Duodenal mucosa (tissue), 2 donors: ENCODE results near the gene RGS4.

Experiments used
- H3K27ac ChIP-seq: one replicate; pipeline ENCODE4 v1.7.0; 2013; ENCODE audit warnings: low read depth, low read length
- H3K27me3 ChIP-seq, 2 donors: one replicate each; pipeline ENCODE4 v1.7.0; 2013; ENCODE audit warnings: low read length in 2 of 2, control low read depth in 1 of 2; ENCODE audit not compliant: insufficient read depth in 2 of 2, control insufficient read depth in 1 of 2
- H3K36me3 ChIP-seq, 2 donors: one replicate each; pipeline ENCODE4 v1.7.0; 2013; ENCODE audit warnings: low read length in 2 of 2, control low read depth in 1 of 2; ENCODE audit not compliant: insufficient read depth in 2 of 2, control insufficient read depth in 1 of 2
- H3K4me1 ChIP-seq, 2 donors: one replicate each; pipeline ENCODE4 v1.7.0; 2013; ENCODE audit warnings: low read length in 2 of 2, control low read depth in 1 of 2; ENCODE audit not compliant: insufficient read depth in 2 of 2, control insufficient read depth in 1 of 2
- H3K4me3 ChIP-seq, 2 donors: one replicate each; pipeline ENCODE4 v1.7.0; 2013; ENCODE audit warnings: low read length in 2 of 2, low read depth in 1 of 2
- H3K9ac ChIP-seq, 2 donors: one replicate each; pipeline ENCODE4 v1.7.0; 2013; ENCODE audit warnings: low read length in 2 of 2, low read depth in 1 of 2
- H3K9me3 ChIP-seq, 2 donors: one replicate each; pipeline ENCODE4 v1.7.0; 2013; ENCODE audit warnings: low read length in 2 of 2, control low read depth in 1 of 2; ENCODE audit not compliant: control insufficient read depth in 1 of 2

RGS4 gene

DNA sequence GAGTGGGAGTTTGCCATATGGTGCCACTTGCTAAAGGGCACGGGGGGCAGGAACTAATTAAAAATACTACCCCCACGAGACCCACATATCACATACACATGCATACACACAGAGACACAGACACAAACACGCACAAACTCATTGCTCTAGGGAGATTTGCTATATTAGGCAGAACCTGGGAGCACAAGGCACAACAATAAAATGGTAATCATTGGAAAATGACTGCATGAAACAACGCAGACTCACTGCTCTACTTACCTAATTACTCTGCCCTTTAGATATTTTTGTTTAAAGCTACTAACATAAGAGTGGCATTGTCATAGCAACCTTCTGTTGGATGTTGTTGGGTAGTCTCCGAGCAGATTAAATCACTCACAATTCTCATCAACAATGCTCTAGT, 20.3 kb upstream of the RGS4 start:
- Histone ChIP-seq H3K27me3 (no peaks in the 10 kb centered on the region), H3K9ac (no peak overlapping the region), H3K4me3 (no peak overlapping the region), H3K36me3 (no peaks in the 10 kb centered on the region), H3K27ac (no peak overlapping the region), H3K4me1 (no peaks in the 10 kb centered on the region), H3K9me3 (no peaks in the 10 kb centered on the region)

- no peaks in the 10 kb centered on the region for H3K9me3 ChIP-seq
- no peaks in the 10 kb centered on the region for H3K27me3 ChIP-seq
- no peak overlapping the region for H3K9ac ChIP-seq
- no peaks in the 10 kb centered on the region for H3K36me3 ChIP-seq
- H3K4me1 ChIP-seq = no peaks in the 10 kb centered on the region
- H3K27ac ChIP-seq = no peak overlapping the region
- no peak overlapping the region for H3K4me3 ChIP-seq
Measured at GRCh38 chr1:163049296-163049695, 19.9 kb upstream of the RGS4 start.

DNA sequence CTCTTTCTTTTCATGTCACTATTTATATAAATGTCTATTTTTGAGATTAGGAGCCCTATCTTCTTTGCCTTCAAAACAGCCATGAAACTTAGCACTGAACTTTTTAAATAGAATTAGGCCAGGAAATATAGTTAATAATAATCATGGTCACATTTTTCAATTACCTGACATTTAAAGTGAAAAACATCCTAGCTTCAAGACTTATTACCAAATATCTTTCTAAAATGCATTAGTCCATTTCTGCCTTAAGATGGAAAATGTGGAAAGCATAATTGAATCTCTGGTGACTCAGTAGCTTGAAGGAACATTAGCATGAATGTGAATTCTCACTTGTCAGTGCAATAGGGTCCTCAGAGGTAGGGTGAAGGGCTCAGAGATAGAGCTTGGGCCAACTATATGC, 18.7 kb upstream of the RGS4 start:
- Histone ChIP-seq H3K4me1 (no peaks in the 10 kb centered on the region), H3K4me3 (no peak overlapping the region), H3K9ac (no peak overlapping the region), H3K9me3 (no peaks in the 10 kb centered on the region), H3K27me3 (no peaks in the 10 kb centered on the region), H3K27ac (no peak overlapping the region), H3K36me3 (no peaks in the 10 kb centered on the region)

GRCh38 chr1:163054181-163054591, 15.0 kb upstream of the RGS4 start:
- Histone ChIP-seq H3K4me1 (no peaks in the 10 kb centered on the region), H3K27ac (no peak overlapping the region), H3K9me3 (no peaks in the 10 kb centered on the region), H3K4me3 (no peak overlapping the region), H3K36me3 (no peaks in the 10 kb centered on the region), H3K9ac (no peak overlapping the region), H3K27me3 (no peaks in the 10 kb centered on the region)

DNA sequence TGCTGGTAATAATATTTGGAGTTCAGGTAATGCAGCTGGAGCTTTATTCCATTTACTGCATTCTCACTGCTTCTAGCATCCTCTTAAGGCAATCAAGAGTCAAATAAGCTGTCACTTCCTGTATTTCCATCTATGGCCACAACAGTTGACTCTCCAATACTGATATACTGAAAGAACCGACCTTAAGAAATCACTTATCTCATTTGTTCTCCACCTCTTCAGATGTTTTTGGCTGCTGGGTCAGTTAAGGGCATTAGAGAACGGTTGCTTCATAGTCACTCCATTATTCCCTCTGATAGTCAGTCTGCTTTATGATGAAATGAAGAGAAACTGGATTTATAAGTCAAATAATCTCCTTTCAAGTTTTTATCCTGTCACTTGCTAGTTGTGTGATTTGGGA, 14.2 kb upstream of the RGS4 start:
- no peak overlapping the region for H3K27ac ChIP-seq

DNA sequence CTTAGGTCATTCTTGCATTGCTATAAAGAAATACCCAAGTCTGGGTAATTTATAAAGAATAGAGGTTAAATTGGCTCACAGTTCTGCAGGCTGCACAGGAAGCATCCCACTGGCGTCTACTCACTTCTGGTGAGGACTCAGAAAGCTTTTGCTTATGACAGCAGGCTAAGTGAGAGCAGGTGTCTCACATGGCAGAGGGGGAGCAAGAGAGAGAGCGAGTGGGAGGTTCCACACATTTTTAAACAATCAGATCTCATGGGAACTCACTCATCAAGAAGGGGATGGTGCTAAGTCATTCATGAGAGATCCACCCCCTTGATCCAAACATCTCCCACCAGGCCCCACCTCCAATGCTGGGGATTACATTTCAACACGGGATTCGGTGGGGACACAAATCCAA, 13.6 kb upstream of the RGS4 start:
- Histone ChIP-seq H3K4me3 (no peak overlapping the region), H3K9ac (no peak overlapping the region), H3K27me3 (no peaks in the 10 kb centered on the region), H3K9me3 (no peaks in the 10 kb centered on the region), H3K36me3 (no peaks in the 10 kb centered on the region), H3K27ac (no peak overlapping the region), H3K4me1 (no peaks in the 10 kb centered on the region)

More for the DNA sequence above, 14.2 kb upstream of the RGS4 start:
- Histone ChIP-seq H3K9ac (no peak overlapping the region), H3K4me1 (no peaks in the 10 kb centered on the region), H3K4me3 (no peak overlapping the region), H3K27me3 (no peaks in the 10 kb centered on the region), H3K9me3 (no peaks in the 10 kb centered on the region), H3K36me3 (no peaks in the 10 kb centered on the region)

GRCh38 chr1:163056831-163057230, 12.3 kb upstream of the RGS4 start:
- H3K4me1 ChIP-seq = no peaks in the 10 kb centered on the region
- no peak overlapping the region for H3K27ac ChIP-seq
- H3K36me3 ChIP-seq = no peaks in the 10 kb centered on the region
- no peak overlapping the region for H3K4me3 ChIP-seq
- H3K9me3 ChIP-seq = no peaks in the 10 kb centered on the region
- H3K27me3 ChIP-seq = no peaks in the 10 kb centered on the region
- H3K9ac ChIP-seq = no peak overlapping the region

GRCh38 chr1:163060343-163061007, 8.7 kb upstream of the RGS4 start:
- Histone ChIP-seq H3K9ac (no peak overlapping the region), H3K27ac (no peak overlapping the region), H3K4me1 (no peaks in the 10 kb centered on the region), H3K9me3 (no peaks in the 10 kb centered on the region), H3K27me3 (no peaks in the 10 kb centered on the region), H3K36me3 (no peaks in the 10 kb centered on the region), H3K4me3 (no peak overlapping the region)

DNA sequence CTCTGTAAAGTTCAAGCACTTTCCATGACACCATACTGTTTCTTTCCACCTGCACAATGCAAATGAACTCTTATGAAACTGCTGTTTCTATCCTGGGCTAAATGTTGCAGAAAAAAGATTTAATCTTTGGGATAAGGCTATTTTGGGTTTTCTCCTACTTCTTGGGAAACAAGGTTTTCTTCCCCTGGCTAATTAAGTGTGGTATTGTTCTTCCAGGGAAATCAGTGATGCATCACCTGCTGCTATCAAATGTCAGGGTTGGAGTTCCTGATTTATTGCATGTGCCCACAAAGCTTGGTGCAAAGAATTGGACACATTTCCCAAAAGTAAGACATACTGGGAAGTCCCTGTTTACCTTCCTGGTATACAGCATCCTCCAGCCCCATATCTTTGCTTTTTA, 6.0 kb upstream of the RGS4 start:
- Histone ChIP-seq H3K4me1 (no peaks in the 10 kb centered on the region), H3K27ac (no peak overlapping the region), H3K36me3 (no peaks in the 10 kb centered on the region), H3K9ac (no peak overlapping the region), H3K4me3 (no peak overlapping the region), H3K9me3 (no peaks in the 10 kb centered on the region), H3K27me3 (peaks cover 0 to 2% of the 10 kb centered on the region in 2 donors)

GRCh38 chr1:163063610-163064009, 5.6 kb upstream of the RGS4 start:
- H3K4me1 ChIP-seq = no peaks in the 10 kb centered on the region
- H3K27ac ChIP-seq = no peak overlapping the region
- no peaks in the 10 kb centered on the region for H3K9me3 ChIP-seq
- H3K9ac ChIP-seq = no peak overlapping the region
- no peaks in the 10 kb centered on the region for H3K36me3 ChIP-seq
- peaks cover 0 to 5% of the 10 kb centered on the region in 2 donors for H3K27me3 ChIP-seq
- H3K4me3 ChIP-seq = no peak overlapping the region

DNA sequence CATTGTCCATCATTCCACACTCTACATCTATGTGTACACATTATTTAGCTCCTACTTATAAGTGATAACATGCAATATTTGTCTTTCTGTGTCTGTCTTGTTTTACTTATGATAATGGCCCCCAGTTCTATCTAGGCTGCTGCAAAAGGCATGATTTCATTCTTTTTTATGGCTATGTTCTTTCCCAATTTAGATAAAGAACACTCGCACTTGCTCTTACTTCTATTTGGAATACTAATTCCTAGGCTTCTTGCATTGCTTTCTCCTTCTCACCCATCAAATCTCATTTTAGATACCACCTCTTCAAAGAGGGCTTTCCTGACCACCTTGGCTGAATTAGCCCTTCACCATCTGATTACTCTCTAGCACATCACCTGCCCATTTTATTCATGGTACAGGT, 3.0 kb upstream of the RGS4 start:
- Histone ChIP-seq H3K27me3 (peaks cover 11 to 18% of the 10 kb centered on the region in 2 donors), H3K36me3 (no peaks in the 10 kb centered on the region), H3K9me3 (no peaks in the 10 kb centered on the region), H3K4me1 (no peaks in the 10 kb centered on the region), H3K27ac (no peak overlapping the region), H3K9ac (no peak overlapping the region), H3K4me3 (no peak overlapping the region)
